Body of pancreas (tissue), 4 donors: Measurements from ENCODE around the gene VPS33B.

Source experiments
- CTCF ChIP-seq, 7 experiments: fragments of 450-650 bp in 4 of 7; fragments of 200-600 bp in 3 of 7; sonication (generic) in 3 of 7; IDR thresholded peaks; one replicate each; pipeline ENCODE4 v1.5.1; 2016 to 2019; ENCODE audit warnings: antibody characterized with exemption in 7 of 7
- POLR2A ChIP-seq, 3 donors: fragments of 450-650 bp; IDR thresholded peaks; one replicate each; pipeline ENCODE4 v1.6.1; 2016; ENCODE audit warnings: antibody characterized with exemption in 3 of 3, mild to moderate bottlenecking in 2 of 3

GRCh38 chr15:90994417-90995311 is 27.7 kb downstream of the VPS33B start, which contains the start of gene PRC1:
- TF ChIP-seq CTCF (IDR thresholded peaks at IDR 0.05) (peak in 1 of 7 experiments; percentile 25), POLR2A (IDR thresholded peaks at IDR 0.05) (peak; percentile 78 to 89 (median 80))
